ENCODE results near the gene ZDHHC14. TPM values are rescaled to one million over a fixed set of nuclear protein-coding genes. Genes with fewer than 3 reads are reported as not detected.

Gene ZDHHC14
- total and polyA plus RNA-seq, 2 of the 8 experiments (the other 6 are each of a cell fraction or from before 2014, with no cell fraction given) = 2.9 to 5.3 TPM

DNA sequence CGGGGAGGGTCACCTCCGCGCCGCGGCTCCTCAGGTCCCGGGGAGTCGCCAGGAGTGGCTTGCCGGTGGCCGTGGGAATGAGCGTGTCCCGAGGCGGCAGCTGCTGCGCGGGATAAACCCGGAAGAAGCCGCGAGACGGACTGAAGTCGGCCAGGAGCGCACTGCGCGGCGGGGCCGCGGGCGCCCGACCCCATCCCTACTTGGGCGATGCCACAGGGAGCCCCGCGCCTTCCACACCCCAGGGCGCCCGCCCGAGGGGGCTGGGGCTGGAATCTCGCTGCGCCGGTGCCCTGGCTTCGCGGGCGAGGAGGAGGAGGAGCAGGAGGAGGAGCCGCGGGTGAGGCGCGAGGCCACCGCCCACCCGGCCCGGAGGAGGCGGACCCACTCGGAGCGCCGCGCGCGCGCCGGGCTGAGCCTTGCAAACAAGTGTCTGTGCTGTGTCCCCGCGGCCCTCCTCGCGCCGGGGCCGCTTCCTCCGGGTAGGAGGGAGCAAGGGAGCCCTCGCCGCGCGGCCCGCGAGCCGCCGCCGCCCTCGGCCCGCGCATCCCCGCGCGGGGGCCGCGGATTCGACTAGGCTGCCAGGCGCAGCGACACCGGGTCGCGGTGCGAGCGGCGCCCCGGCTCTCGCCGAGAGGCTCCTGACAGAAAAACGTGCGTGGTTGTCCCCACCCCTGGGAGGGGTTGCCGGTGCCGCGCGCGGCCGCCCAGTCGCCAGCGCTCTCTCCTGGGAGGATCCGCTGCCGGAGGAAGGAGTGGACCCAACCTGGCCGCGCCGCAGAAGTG, at the start of gene ZDHHC14 (continued):
- TF ChIP-seq HDAC2 (IDR thresholded peaks at IDR 0.05; ENCODE audit: borderline replicate concordance in 1 of 2, low read depth in 2 of 2, low read length in 2 of 2) = peak in 1 of 2 experiments; percentile 30; a peak in 1 of 4 replicates
- no peak for TF ChIP-seq GTF2F1 (IDR thresholded peaks at IDR 0.05; ENCODE audit: borderline replicate concordance, low read depth, low read length)
- no peak for TF ChIP-seq KDM1A (IDR thresholded peaks at IDR 0.05; ENCODE audit: borderline replicate concordance, low read length)
- TF ChIP-seq HDAC6 (IDR thresholded peaks at IDR 0.05; ENCODE audit: low read depth, low read length) = no peak
